HCT116 (cell line): ENCODE measurements around the gene RGS6. TPM values are rescaled to one million over a fixed set of nuclear protein-coding genes. Genes with fewer than 3 reads are reported as not detected.

ENCODE experiments used
- ATAC-seq: fragments of 200-7000 bp; cut with Tn5 transposase; 2 replicates; pipeline ENCODE4 v1.9.1; 2020; ENCODE audit warnings: mild to moderate bottlenecking, moderate library complexity
- BruUV-seq: library from RNA; stranded (reverse); fragments of 400-500 nt; replicated peaks from 2 replicates; lab custom pipeline; 2021; lab: Mats Ljungman, UMichigan
- CTCF ChIA-PET: fragments of 300-600 bp; sonication (Branson Sonifier 250); formaldehyde crosslinking; loops from one replicate; lab custom pipeline; 2021; ENCODE audit warnings: antibody characterized with exemption; lab: Charles Lee
- POLR2A ChIA-PET: fragments of 300-600, 350-600 bp; sonication (Branson Sonifier 250); formaldehyde crosslinking; loops from one replicate; lab custom pipeline; 2021; ENCODE audit warnings: antibody characterized with exemption; lab: Charles Lee
- RAD21 ChIA-PET, 2 experiments: fragments of 300-600 bp; sonication (Branson Sonifier 250); formaldehyde crosslinking; loops; one replicate each; lab custom pipeline; 2023; ENCODE audit warnings: low total read pairs in 2 of 2; ENCODE audit not compliant: uncharacterized antibody in 2 of 2, unreplicated experiment in 2 of 2, low non-redundant PET in 1 of 2; lab: Charles Lee
- DNase-seq: peaks from one replicate; pipeline ENCODE4 v3.0.0-alpha.2; 2010; ENCODE audit warnings: low read depth, low spot score
- H2AFZ ChIP-seq: fragments of 200-600 bp; shearing (Covaris generic), sonication (generic); 2 replicates; pipeline ENCODE4 v1.6.1; 2017; ENCODE audit warnings: low read depth, mixed run types, mixed read lengths, antibody characterized with exemption, low read length; ENCODE audit not compliant: poor library complexity, severe bottlenecking
- H3K27ac ChIP-seq: 2 replicates; pipeline ENCODE4 v1.5.1; 2012; ENCODE audit warnings: low read depth, low read length
- H3K27me3 ChIP-seq: fragments of 200-600 bp; sonication (generic); 2 replicates; pipeline ENCODE4 v1.6.1; 2016; ENCODE audit warnings: mixed run types, low read length, mixed read lengths; ENCODE audit not compliant: insufficient read depth
- H3K36me3 ChIP-seq, 2 experiments: fragments of 200-500 bp in 1 of 2; fragments of 200-600 bp in 1 of 2; sonication (Bioruptor generic) in 1 of 2; sonication (generic) in 1 of 2; 2 replicates each; pipeline versions ENCODE4 v1.5.1 to v1.6.1; 2014 to 2016; ENCODE audit warnings: low read length in 2 of 2, inconsistent platforms in 1 of 2, mixed read lengths in 1 of 2, mixed run types in 1 of 2; ENCODE audit not compliant: insufficient read depth in 2 of 2, control insufficient read depth in 1 of 2
- H3K4me1 ChIP-seq, 2 experiments: fragments of 200-600 bp in 1 of 2; sonication (generic) in 1 of 2; 2 replicates each; pipeline versions ENCODE4 v1.5.1 to v1.6.1; 2012 to 2017; ENCODE audit warnings: low read length in 2 of 2, inconsistent platforms in 1 of 2, mild to moderate bottlenecking in 1 of 2, mixed read lengths in 1 of 2, mixed run types in 1 of 2, moderate library complexity in 1 of 2; ENCODE audit not compliant: insufficient read depth in 2 of 2, control insufficient read depth in 1 of 2
- H3K4me2 ChIP-seq: fragments of 200-600 bp; sonication (generic); 2 replicates; pipeline ENCODE4 v1.6.1; 2017; ENCODE audit warnings: mixed run types, low read length, mixed read lengths
- H3K4me3 ChIP-seq, 2 experiments: fragments of 200-600 bp in 1 of 2; sonication (generic) in 1 of 2; replicated peaks in 1 of 2; 2 replicates each; pipeline ENCODE4 v1.5.1; 2011 to 2016; ENCODE audit warnings: low read length in 2 of 2, control low read depth in 1 of 2, low read depth in 1 of 2, mild to moderate bottlenecking in 1 of 2, mixed read lengths in 1 of 2, mixed run types in 1 of 2
- H3K79me2 ChIP-seq: fragments of 200-600 bp; sonication (generic); 2 replicates; pipeline ENCODE4 v1.6.1; 2017; ENCODE audit warnings: mild to moderate bottlenecking, mixed run types, low read length, moderate library complexity, mixed read lengths; ENCODE audit not compliant: insufficient read depth
- H3K9ac ChIP-seq: fragments of 200-600 bp; sonication (generic); 2 replicates; pipeline ENCODE4 v1.6.1; 2016; ENCODE audit warnings: low read length, mixed read lengths
- H3K9me2 ChIP-seq: fragments of 200-600 bp; sonication (generic), shearing (Covaris generic); 2 replicates; pipeline ENCODE4 v1.6.1; 2017; ENCODE audit warnings: mixed run types, mild to moderate bottlenecking, moderate library complexity; ENCODE audit not compliant: insufficient read depth
- H3K9me3 ChIP-seq, 2 experiments: fragments of 200-500 bp in 1 of 2; fragments of 200-600 bp in 1 of 2; sonication (Bioruptor generic) in 1 of 2; sonication (generic) in 1 of 2; 2 replicates each; pipeline ENCODE4 v1.6.1; 2014 to 2017; ENCODE audit warnings: low read length in 2 of 2, mixed read lengths in 2 of 2, inconsistent platforms in 1 of 2, low read depth in 1 of 2, mild to moderate bottlenecking in 1 of 2, mixed run types in 1 of 2, moderate library complexity in 1 of 2; ENCODE audit not compliant: control insufficient read depth in 1 of 2, insufficient read depth in 1 of 2
- H4K20me1 ChIP-seq: fragments of 200-600 bp; sonication (generic), shearing (Covaris generic); 2 replicates; pipeline ENCODE4 v1.6.1; 2017; ENCODE audit warnings: mixed run types, mild to moderate bottlenecking, moderate library complexity; ENCODE audit not compliant: insufficient read depth
- ATF3 ChIP-seq: IDR thresholded peaks from 2 replicates; pipeline ENCODE4 v1.6.1; 2012
- CEBPB ChIP-seq: IDR thresholded peaks from 2 replicates; pipeline ENCODE4 v1.6.1; 2012; ENCODE audit warnings: low read depth
- EGR1 ChIP-seq: IDR thresholded peaks from 2 replicates; pipeline ENCODE4 v1.6.1; 2012; ENCODE audit warnings: low read depth
- ELF1 ChIP-seq: IDR thresholded peaks from 2 replicates; pipeline ENCODE4 v1.6.1; 2012; ENCODE audit warnings: low read depth, borderline replicate concordance
- POLR2A ChIP-seq: IDR thresholded peaks from 2 replicates; pipeline ENCODE4 v1.7.0; 2011; ENCODE audit warnings: borderline replicate concordance; ENCODE audit not compliant: insufficient read depth, insufficient read length; ENCODE audit errors: extremely low read depth
- RAD21 ChIP-seq: IDR thresholded peaks from 2 replicates; pipeline ENCODE4 v1.6.1; 2012; ENCODE audit warnings: low read depth, mild to moderate bottlenecking
- SIN3A ChIP-seq: IDR thresholded peaks from 2 replicates; pipeline ENCODE4 v1.6.1; 2012; ENCODE audit warnings: low read depth
- YY1 ChIP-seq: IDR thresholded peaks from 2 replicates; pipeline ENCODE4 v1.6.1; 2011; ENCODE audit warnings: low read length, low read depth, moderate library complexity, mild to moderate bottlenecking; ENCODE audit not compliant: insufficient replicate concordance; ENCODE audit errors: extremely low read depth
- intact Hi-C: fragments of 100-400 bp; cut with micrococcal nuclease; formaldehyde crosslinking; loops from 2 replicates; pipeline ENCODE4 v1.10.0; 2022
- total RNA-seq: library from RNA; stranded (reverse); gene quantifications from one replicate; pipeline ENCODE4 v1.2.1, GENCODE V29; 2021; ENCODE audit not compliant: unreplicated experiment
- TF ChIP-seq, protein P1 (sequence below): IDR thresholded peaks from 2 replicates; pipeline ENCODE4 v1.6.1; 2011; ENCODE audit warnings: mild to moderate bottlenecking, low read length, moderate library complexity; ENCODE audit not compliant: insufficient replicate concordance; ENCODE audit errors: extremely low read depth
- TF ChIP-seq, protein P2 (sequence below): IDR thresholded peaks from 2 replicates; pipeline ENCODE4 v1.6.1; 2012

Gene RGS6
- total RNA-seq, 1 experiment from 2014 or later: 4.7 TPM

- ATAC-seq (no peak), DNase-seq (no peak)
- POLR2A ChIA-PET: no interaction called here
- Histone ChIP-seq H3K36me3 (no peaks in the 10 kb centered on the region), H3K4me3 (no peak overlapping the region), H3K4me1 (no peaks in the 10 kb centered on the region), H3K4me2 (no peak overlapping the region), H3K27ac (no peak overlapping the region), H3K9me3 (no peaks in the 10 kb centered on the region), H3K79me2 (no peaks in the 10 kb centered on the region), H4K20me1 (no peaks in the 10 kb centered on the region), H3K27me3 (peaks cover 8% of the 10 kb centered on the region; the same call in 1 of the 2 replicates), H2AFZ (no peak overlapping the region), H3K9ac (no peak overlapping the region), H3K9me2 (no peaks in the 10 kb centered on the region)
- CTCF ChIA-PET: interaction anchor here (1.4 kb wide), 1 partner anchor 345 kb away, joined by 3 read pairs; no protein-coding TSS in a partner anchor
- TF ChIP-seq ATF3: no peak
- no peak for TF ChIP-seq EGR1
- TF ChIP-seq CEBPB: no peak
- TF ChIP-seq RAD21: no peak
- no peak for TF ChIP-seq POLR2A
- TF ChIP-seq, protein P1, sequence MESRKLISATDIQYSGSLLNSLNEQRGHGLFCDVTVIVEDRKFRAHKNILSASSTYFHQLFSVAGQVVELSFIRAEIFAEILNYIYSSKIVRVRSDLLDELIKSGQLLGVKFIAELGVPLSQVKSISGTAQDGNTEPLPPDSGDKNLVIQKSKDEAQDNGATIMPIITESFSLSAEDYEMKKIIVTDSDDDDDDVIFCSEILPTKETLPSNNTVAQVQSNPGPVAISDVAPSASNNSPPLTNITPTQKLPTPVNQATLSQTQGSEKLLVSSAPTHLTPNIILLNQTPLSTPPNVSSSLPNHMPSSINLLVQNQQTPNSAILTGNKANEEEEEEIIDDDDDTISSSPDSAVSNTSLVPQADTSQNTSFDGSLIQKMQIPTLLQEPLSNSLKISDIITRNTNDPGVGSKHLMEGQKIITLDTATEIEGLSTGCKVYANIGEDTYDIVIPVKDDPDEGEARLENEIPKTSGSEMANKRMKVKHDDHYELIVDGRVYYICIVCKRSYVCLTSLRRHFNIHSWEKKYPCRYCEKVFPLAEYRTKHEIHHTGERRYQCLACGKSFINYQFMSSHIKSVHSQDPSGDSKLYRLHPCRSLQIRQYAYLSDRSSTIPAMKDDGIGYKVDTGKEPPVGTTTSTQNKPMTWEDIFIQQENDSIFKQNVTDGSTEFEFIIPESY: no peak
- TF ChIP-seq ELF1: no peak
- TF ChIP-seq, protein P2, sequence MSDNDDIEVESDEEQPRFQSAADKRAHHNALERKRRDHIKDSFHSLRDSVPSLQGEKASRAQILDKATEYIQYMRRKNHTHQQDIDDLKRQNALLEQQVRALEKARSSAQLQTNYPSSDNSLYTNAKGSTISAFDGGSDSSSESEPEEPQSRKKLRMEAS: no peak
- TF ChIP-seq YY1: no peak
- TF ChIP-seq SIN3A: no peak
- no TSS peak for BruUV-seq
- intact Hi-C loops: no loop called here
- RAD21 ChIA-PET: no interaction called here
Observed at GRCh38 chr14:72559669-72560255, 627.5 kb downstream of the RGS6 start.
